GM18861 (cell line): ENCODE measurements around the gene RPLP1.

Experiments used
- ATAC-seq: cut with Tn5 transposase; IDR thresholded peaks from one replicate; pipeline ENCODE4 v1.9.1; 2021; ENCODE audit not compliant: unreplicated experiment

RPLP1 gene

DNA sequence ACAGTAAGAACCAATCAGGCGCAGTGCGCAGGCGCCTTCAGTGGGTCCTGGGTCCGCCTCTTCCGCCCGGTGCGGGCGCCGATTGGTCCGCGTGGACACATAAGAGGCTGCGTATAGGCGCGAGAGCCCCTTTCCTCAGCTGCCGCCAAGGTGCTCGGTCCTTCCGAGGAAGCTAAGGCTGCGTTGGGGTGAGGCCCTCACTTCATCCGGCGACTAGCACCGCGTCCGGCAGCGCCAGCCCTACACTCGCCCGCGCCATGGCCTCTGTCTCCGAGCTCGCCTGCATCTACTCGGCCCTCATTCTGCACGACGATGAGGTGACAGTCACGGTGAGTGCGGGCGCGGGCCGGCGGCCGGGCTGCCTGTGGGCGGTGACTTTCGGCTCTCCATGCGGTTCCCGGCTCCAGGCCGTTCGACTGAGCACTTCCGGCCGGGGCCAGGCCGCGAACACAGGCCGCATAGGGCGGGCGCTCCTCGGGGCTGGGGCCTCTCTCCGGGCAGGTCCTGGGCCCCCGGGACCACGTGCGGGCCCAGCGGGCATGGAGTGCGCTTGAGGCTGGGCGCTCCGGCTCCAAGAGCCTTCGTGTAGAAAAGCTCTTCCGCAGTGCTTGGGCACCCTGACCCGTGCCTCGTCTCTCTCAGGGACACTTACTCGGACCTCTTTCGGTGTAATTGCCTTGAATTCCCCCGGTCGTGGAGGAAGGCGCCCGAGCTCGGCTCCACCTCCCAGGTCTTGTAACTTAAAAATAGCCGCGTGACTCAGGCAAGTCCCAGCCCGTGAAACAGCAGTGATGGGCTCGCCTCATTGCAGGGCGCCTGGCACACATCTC, at the start of gene RPLP1:
RPLP1 (plus strand) TSS at position 127 of the 830 bp plus-strand sequence; CDS start at position 258, 131 bp downstream.
- peak; percentile 76 for ATAC-seq

DNA sequence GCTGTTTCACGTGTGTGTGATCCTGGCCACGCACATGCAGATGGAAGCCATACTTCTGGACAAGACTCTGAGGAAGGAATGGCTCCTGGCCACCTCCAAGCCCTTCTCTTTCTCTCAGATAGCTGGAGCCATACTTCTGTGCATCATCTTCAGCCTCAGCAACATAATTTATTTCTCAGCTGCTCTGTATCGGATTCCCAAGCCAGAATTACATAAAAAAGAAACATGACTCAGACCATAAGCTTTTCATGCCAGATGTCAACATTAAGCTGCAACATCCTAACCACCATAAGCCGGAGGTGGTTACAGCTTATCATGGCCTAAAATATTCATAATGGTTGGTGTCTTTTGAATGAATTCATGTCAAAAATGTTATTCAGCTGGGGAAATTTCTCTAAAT, 49.0 kb upstream of the RPLP1 start:
- no peak for ATAC-seq

DNA sequence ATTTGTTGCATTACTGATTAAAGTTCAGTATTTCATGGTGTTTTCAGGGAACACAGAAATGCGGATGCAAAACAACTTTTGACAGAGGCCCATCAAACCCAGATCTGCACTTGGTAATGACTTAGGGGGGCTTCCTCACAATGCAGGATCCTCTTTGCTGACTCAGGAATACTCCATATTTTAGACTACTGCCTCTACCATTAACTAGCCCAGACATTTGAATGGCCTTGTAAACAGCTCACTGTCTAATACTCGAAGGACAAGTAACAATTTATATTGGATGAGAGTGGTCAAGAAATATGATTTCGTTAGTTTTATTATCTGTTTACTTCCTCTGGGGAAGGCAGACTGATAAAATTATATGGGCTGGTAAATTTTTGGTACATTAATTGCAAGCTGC, 47.5 kb upstream of the RPLP1 start:
- no peak for ATAC-seq

DNA sequence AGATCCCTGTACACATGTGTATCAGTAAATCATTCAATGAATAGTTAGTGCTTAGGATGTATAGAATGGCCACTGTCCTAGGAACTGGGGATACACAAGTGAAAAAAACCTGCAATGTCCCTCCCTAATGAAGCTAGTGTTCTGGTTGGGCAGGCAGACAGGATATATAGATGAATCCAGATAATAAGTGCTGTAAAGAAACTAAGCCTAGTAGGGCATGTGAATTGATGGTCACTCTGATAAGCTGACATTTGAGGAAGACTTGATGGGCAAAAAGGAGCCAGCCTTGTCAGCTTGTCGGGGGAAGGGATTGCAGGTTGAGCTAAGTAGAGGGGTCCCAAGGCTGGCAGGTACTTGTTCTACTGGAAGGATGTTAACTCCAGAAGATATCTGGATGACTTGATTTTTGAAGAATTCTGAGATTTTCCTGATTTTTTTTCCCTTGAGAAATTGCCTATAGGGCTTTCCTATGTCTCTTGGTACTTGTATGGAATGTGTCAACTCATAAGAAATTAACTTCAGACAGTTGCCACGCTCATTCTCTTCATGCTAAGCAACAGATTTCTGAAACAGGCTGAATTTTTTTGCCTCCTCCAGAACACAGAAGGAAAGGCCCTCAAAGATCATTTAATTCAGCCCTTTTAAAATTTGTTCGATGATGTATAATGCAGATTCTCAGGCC, 44.8 kb upstream of the RPLP1 start:
- ATAC-seq: no peak

DNA sequence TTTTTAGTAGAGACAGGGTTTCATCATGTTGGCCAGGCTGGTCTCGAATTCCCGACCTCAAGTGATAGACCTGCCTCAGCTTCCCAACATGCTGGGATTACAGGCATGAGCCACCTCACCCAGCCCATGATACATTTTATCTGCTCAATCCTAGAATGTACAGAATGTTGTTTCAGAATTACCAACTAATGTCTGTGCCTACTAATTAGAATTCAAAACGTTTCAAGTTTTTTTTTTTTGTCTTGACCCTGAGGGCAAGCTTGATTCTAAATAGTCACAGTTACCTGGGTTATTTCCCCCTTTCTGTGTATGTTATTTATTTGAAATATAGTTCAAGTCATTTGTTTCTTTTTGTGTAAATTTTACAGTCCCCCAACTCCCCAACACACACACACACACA, 43.8 kb upstream of the RPLP1 start:
- no peak for ATAC-seq

DNA sequence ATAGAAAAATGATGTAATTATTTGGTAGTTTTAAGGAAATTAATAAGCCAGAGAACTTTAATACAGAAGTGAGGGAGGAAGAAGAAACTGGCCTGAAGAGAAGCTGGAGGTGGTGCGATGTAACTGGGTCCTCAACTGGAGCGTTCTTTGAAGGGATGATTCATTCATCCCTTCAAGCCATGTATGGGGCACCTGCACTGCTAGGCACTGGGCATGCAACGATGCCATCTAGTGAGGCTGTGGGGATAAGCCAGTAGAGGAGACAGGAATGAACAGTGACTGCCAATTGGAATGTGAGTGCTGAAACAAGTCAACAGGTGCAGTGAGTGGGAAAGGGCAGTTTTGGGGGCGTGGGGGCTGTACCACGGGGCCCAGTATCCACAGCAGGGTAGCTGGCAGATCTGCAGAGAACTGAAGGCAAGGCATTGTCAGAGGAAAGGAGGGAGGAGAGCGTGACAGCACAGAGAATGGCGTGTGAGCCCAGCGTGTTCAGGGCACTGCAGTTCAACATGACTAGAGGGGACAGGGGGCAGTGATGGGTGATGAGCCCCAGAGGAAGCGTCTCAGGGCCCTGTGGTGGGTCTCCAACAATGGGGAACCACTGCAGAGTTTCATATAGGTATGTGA, 42.3 kb upstream of the RPLP1 start:
- no peak for ATAC-seq

DNA sequence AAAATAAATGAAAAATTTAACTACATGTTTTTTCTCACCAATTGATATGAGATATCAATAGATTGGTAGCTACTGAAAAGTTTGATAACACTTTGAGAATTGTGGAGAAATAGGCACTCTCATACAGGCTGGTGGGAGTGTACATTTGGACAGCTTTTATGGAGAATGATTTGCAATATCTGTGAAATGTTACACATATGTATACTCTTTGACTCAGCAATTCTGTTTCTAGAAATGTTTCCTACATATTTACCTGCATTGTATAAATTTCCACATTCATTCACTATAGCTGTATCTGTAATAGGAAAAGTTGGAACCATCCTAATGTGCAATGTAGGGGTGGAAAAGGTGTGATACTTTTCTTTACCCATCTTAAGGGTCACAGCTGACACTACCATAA, 40.3 kb upstream of the RPLP1 start:
- no peak for ATAC-seq

DNA sequence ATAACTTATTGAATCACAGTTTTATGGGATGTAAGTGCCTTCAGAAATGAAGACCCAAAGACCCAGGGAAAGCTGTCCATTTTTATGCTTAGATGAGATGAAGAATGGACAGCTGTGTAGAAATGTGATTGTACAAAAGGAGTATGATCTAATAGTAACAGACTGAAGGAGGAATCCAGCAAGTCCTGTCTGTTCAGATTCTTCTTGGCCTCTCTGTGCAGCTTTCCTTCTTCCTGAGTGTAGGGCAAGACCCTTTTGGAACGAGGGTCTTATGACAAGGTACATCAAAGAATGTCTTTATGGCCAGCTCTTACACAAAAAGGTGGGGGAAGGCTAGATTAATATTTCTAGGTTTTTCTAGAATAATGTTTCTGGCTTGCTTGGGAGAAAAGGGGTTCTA, 39.9 kb upstream of the RPLP1 start:
- ATAC-seq: no peak

DNA sequence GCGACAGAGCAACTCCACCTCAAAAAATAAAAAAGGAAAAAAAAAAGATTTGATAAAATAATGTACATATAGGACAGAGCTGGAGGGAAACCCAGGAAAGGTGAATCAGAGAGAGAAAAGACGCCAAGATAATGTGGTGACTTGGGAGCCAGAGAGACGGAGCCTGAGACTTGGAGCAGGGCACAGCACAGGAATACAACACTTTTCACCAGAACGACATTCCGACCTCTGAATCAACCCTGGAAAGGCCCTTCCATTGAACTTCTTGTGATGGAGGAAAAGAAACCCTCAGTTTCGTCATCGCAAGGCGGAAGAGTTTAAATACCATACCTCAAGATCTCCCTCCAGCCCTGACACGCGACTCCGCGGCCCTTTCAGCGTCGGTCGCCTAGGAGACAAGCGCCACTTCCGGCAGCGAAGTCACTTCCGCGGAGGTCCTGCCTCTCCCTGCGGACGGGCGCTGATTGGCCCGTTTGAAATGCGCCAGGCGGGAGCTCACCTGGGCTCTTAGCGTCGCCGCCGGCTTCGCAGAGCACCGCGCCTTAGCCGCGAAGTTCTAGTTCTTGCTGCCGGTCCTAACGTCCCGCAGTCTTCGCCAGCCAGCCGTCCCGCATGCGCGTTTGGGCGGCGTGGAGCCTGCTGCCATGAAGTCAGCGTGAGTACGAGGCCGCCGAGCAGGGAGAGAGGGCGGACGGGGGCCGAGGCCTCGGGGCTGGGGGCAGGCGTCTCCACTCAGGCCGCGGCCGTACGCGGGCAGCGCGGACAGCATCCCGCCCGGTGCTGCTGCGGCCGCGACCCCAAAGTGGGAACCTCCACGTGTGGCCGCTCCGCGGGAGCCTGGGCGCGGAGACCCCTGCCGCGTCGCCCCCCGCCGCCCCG, 38.6 kb upstream of the RPLP1 start, which contains the start of gene KIF23:
KIF23 (plus strand) TSS at position 528 of the 879 bp plus-strand sequence; CDS start at position 645, 117 bp downstream.
- ATAC-seq: peak; percentile 93

DNA sequence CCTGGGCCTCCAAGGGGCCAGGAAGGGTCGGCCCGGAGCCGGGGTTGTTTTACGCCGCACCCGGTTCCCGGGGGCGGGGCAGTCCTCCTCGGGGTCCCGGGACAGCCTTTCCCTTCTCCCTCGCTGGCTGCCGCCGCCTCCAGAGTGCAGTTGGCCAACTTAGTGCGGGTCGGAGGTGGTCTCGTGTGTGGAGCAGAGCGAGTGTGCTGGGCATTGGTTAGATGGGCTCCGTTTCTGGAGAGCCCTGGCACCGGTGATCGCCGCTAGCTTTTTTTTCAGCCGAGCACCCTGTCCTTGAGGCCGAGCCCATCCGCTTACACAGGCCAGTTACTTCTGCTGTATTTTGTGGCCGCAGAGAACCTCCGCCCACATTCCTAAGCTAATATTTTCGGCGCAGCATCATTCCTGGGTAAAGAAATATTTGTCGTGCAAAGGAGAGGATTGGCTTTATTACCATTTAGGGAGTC, 37.9 kb upstream of the RPLP1 start:
- ATAC-seq: peak; percentile 7

DNA sequence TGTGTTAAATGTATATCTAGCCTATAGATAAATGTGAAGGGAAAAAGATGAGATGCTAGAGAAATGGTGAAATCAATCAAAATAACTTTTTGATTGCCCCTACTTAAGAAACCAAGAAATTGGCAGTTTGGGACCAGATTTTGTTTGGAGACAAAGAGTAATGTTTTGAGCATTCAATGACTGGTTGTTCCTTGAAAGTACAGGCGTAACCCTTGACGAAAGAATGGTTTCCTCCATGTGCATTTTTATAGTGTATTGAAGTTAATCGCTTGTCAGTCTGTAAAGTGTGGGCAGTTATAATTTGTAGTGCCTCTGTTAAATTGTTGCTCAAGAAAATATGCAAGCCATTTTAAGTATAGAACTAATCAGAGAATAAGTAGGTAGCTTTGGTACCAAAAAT, 37.2 kb upstream of the RPLP1 start:
- no peak for ATAC-seq

DNA sequence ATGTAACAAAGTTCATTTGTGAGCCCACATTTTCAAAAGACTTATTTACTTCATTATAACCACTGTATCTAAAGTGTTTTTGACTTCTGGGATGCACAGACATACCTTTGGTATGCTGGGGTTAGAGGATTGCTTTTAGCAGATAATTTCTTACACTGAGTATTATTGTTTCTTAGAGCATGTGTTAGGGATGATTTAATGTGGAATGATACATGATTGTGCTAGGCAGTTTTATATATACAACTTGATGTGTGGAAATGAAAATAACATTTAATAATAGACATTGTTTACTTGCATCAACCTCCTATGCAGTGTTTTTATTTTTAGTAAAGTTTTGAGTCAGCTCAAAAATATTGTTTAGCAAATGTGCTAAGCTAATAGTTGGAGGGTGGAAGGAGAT, 35.0 kb upstream of the RPLP1 start:
- no peak for ATAC-seq

DNA sequence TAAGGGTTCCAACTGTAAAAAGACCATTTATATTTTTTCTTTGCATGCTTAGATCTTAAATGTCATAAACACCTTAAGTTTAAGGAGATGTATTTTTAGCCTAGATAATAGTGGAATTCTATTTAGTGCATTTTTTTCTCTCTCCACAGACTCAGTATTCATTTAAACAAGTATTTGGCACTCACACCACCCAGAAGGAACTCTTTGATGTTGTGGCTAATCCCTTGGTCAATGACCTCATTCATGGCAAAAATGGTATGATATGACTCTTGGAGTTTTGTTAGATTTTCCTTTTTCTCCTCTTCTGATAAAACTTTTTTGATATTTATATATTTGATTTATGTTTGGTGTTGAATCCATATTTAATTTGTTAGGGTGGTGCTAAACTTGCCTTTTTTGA, 31.1 kb upstream of the RPLP1 start:
- ATAC-seq: no peak

DNA sequence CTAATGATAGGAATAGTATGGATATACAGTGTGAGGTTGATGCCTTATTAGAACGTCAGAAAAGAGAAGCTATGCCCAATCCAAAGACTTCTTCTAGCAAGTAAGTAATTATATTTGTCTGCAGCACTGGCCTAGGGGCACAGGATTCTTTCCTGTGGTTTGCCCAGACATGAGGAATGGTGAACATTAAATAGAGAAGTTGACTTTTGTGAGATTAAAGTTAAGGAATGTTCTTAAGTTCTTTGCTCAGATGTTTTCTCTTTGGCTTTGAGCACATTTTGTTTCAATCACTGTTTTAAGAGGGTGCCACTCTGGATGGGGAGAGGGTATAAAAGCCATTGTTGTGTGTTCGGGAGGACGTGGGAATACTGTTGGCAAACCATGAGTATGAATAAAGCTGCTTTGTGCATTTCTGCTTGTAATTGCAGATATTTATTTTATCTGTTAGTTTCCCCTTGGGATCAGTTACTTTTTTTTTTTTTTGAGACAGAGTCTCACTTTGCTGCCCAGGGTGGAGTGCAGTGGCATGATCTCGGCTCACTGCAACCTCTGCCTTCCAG, 30.2 kb upstream of the RPLP1 start:
- no peak for ATAC-seq

DNA sequence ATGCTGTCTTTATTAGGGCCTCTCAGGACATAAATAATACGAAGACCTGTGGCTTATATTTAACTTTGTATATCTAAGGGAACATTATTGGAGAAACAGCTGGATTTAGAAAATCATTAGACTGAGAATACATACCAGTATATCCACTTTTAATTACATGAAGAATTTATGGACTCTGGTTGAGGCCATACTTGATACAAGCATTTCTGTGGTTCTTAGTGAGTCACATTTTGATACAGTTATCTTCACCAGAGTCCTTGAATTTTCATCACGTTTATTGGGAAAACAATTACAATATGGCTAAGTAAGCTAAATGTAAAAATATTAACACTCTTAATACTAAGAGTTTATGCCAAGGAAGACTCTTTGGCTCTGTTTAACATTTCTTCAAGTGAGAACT, 28.6 kb upstream of the RPLP1 start:
- no peak for ATAC-seq

DNA sequence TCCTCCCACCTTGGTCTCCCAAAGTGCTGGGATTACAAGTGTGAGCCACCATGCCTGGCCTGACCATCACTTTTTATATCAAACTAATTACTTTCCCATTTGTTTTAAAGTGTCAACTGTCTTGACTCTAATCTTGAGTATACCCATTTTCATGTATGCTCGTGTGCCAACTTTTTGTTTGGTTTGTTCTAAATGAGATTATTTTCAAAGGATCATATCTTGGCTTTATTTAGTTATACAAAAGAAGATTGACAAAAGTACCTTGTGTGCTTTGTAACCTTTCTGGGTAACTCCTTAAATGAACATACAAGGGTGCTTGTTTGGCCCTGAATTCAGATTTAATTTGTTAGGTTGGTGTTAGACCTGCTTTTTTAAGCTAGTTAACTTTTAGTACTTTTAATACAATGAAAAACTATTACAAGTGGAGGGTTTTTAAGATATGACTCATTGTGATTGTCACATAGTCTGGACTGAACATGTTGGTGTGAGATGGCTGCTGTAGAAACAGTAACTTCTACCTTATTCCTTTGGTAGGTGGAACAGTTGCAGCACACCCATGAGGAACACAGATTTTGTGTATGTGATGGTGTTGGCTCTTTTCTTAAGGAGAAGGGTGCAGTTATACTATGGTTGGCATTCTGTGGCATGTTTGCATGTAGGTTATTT, 27.7 kb upstream of the RPLP1 start:
- ATAC-seq: no peak

DNA sequence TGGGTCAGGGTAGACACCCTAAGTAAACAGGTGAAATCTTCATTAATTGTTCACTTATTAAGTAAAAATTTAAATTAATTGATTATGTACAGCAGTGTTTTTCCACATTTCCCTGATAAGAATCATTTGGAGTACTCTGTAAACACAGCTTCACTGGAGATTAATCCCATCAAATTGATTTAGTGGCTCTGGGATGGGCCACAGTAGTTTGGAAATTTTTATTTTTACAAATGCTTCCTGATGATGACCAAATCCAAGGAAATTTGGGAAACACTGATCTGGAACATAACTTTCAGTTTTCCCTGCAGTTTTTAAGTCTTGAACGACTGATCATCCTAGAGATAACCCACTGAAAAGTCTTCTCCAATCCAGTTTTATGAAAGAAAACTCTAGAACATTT, 18.8 kb upstream of the RPLP1 start:
- no peak for ATAC-seq

DNA sequence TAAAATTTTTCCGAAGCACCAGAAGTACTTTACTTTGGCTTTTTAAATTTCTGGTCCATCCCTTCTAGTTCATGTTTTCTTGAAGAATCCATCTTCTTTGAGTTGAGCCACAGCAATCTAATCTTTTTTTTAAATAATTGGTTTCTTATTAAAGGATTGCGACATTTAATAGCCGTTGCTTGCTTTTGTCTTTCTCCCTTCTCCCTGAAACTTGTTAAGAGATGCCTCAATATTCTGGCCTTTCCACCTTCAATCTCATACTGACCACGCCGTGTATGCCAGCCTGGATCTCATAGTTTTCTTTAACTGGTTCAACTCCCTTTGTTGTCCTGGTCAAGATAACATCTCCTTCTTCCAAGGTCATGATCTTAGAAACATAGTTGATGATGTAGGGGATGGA, 18.4 kb upstream of the RPLP1 start:
- no peak for ATAC-seq

DNA sequence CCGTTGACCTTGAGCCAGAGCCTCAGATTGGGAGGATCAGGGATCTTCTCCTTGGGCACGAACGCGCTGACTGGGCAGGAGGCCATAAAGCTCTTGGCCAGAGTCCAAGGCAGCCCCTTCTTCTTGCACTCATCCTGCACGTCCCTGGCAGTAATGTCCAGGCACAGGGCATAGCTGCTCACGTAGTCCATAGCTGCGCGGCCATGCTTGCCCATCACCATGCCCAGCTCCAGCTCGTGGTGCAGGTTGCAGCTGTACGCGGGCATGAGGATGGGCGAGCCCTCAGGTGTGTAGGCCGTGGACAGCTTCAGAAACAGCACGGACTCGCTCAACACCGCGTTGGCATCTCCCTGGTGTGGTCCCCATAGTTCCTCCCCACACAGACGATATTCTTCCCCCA, 17.9 kb upstream of the RPLP1 start:
- ATAC-seq: no peak

DNA sequence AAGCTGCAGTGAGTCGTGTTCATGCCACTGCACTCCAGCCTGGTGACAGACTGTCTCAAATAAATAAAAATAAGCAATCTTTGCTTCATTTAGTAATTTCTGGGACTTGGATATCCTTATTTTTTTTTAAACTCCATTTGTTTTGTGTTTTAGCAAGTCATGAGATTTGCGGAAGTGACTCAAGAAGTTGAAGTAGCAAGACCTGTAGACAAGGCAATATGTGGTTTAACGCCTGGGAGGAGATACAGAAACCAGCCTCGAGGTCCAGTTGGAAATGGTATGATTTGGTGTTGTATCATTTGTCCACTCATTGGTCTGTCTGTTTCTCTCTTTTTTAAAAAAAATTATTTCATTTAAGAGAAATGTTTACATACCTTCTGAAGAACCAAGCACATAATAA, 16.6 kb upstream of the RPLP1 start:
- ATAC-seq: no peak
